Rectal smooth muscle tissue (tissue), 1 donor: Measurements from ENCODE around the gene RPN2.

Source experiments
- H3K27ac ChIP-seq: one replicate; pipeline ENCODE4 v1.7.0; 2013; ENCODE audit warnings: low read depth, low read length, inconsistent platforms
- H3K27me3 ChIP-seq: one replicate; pipeline ENCODE4 v1.7.0; 2013; ENCODE audit warnings: low read length; ENCODE audit not compliant: control insufficient read depth, insufficient read depth
- H3K36me3 ChIP-seq: one replicate; pipeline ENCODE4 v1.7.0; 2013; ENCODE audit warnings: low read length; ENCODE audit not compliant: control insufficient read depth, insufficient read depth
- H3K4me1 ChIP-seq: one replicate; pipeline ENCODE4 v1.7.0; 2013; ENCODE audit warnings: low read length; ENCODE audit not compliant: control insufficient read depth, insufficient read depth
- H3K4me3 ChIP-seq: one replicate; pipeline ENCODE4 v1.7.0; 2013; ENCODE audit warnings: low read length
- H3K9ac ChIP-seq: one replicate; pipeline ENCODE4 v1.7.0; 2013; ENCODE audit warnings: low read length

RPN2 gene

GRCh38 chr20:37240337-37241067 lies 61.4 kb downstream of the RPN2 start:
- peaks cover 34% of the 10 kb centered on the region for H3K36me3 ChIP-seq
- no peaks in the 10 kb centered on the region for H3K27me3 ChIP-seq
- H3K9ac ChIP-seq, result no peak overlapping the region
- no peak overlapping the region for H3K27ac ChIP-seq
- H3K4me1 ChIP-seq, result peaks cover 6% of the 10 kb centered on the region
- H3K4me3 ChIP-seq, result no peak overlapping the region

DNA sequence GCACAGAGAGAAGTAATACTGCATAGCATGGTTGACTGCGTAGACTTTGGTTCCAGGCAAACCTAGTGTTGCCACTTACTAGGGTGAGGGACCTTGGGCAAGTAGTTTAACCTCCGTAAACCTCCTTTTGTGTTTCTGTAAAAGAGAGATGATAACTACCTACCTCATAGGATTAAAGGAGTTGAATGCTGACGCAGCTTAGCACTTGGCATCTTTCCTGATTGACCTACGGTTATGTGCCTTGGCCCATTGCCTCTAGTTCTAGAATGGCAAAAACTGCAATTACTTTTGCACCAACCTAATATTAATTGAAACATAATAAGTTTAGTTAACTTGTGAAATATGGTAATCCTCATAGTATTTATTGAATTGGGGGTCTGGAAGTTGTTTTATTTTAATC lies 63.4 kb downstream of the RPN2 start:
- H3K9ac ChIP-seq, result no peak overlapping the region
- no peaks in the 10 kb centered on the region for H3K27me3 ChIP-seq
- H3K36me3 ChIP-seq, result peaks cover 18% of the 10 kb centered on the region

GRCh38 chr20:37243076-37243936 lies 64.2 kb downstream of the RPN2 start:
- H3K4me3 ChIP-seq, result no peak overlapping the region
- no peak overlapping the region for H3K9ac ChIP-seq
- H3K27me3 ChIP-seq, result no peaks in the 10 kb centered on the region
- peak overlapping the region; percentile 34 for H3K27ac ChIP-seq
- H3K36me3 ChIP-seq, result peaks cover 14% of the 10 kb centered on the region
- H3K4me1 ChIP-seq, result peaks cover 6% of the 10 kb centered on the region

More for the DNA sequence above, 63.4 kb downstream of the RPN2 start:
- Histone ChIP-seq H3K27ac (no peak overlapping the region), H3K4me1 (peaks cover 6% of the 10 kb centered on the region), H3K4me3 (no peak overlapping the region)

DNA sequence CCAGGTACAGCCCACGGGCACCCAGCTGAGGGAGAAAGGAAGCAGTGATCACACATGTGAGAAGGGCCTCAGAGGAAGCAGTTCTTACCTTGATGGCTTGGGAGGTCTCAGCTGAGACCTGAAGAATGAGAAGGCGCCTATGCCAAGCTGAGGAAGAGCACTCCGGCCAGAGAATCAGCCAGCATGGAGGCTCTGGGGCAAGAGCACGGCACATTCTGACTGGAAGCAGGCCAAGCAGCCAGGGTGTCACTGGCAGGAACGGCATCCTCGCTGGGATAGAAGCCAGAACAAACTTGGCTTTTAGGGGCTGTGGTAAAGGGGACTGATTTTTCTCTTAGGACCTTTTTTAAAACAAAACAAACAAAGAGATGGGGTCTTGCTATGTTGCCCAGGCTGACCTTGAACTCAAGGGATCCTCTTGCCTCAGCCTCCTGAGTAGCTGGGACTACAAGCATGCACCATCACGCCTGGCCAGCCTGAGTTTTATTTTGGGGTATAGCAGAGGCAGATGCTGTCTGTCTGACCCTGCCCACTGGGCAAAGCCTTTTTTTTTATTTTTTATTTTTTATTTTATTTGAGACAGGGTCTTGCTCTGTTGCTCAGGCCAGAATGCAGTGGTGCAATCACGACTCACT lies 64.9 kb downstream of the RPN2 start:
- no peaks in the 10 kb centered on the region for H3K27me3 ChIP-seq
- peaks cover 11% of the 10 kb centered on the region for H3K36me3 ChIP-seq
- H3K4me3 ChIP-seq, result no peak overlapping the region
- H3K27ac ChIP-seq, result peak overlapping the region; percentile 34
- peaks cover 6% of the 10 kb centered on the region for H3K4me1 ChIP-seq
- no peak overlapping the region for H3K9ac ChIP-seq

DNA sequence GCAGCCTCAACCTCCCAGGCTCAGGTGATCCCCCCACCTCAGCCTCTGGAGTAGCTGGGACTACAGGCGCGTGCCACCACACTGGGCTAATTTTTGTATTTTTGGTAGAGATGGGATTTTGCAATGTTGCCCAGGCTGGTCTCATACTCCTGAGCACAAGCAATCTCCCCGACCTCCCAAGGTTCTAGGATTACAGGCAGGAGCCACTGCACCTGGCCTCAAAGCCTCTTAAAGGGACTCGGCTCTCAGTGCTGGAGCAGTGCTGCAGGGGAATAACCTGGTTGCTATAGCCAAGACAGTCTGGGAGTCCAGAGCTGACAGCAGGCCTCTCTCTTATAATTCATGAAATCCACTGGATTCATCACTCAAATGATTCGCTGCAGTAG lies 65.4 kb downstream of the RPN2 start:
- no peak overlapping the region for H3K27ac ChIP-seq
- peaks cover 6% of the 10 kb centered on the region for H3K4me1 ChIP-seq
- H3K9ac ChIP-seq, result no peak overlapping the region
- peaks cover 7% of the 10 kb centered on the region for H3K36me3 ChIP-seq
- H3K4me3 ChIP-seq, result no peak overlapping the region
- no peaks in the 10 kb centered on the region for H3K27me3 ChIP-seq

DNA sequence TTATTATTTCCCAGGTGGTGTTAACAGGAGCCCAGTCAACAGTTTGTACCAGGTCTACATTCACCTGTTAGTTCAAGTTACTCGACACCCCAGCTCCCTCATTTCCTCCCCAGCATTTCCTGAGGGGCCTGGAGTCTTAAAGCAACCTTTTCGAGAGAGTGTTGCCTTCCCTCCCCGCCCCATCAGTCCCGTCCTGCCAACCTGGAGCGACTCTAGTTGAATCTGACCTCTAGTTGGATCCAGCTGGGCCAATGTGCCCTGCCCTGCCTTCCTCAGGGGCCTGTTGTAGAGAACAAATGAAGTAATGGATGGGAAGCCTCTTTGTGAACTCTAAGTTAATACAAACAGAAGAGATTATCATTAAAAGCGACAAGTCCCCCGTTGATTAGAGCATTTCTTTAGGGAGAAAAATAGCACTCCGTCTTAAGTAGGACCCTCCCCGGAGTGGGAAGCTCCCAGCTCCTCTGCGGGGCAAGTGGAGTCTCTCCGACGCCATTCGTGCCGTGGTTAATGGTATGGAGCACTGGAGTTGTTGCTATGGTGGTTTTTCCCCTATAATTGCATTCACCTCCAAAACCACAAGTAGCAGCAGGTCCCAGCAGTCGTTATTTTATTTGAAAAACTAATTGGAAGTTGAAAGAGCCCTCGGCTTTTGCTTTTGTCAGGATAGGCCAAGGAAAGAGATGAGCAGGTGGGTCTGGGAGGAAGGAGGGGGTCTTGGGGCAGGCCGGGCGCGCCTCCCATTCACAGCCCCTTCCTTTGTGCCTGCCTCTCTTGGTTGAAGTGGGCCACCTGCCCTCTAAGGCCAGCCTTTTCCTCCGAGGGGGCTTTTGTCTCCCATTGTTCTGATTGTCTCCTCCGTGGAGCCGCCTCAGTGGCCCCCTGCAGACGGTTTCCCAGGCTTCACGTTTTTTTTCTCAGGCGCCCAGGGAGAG lies 66.4 kb downstream of the RPN2 start:
- H3K4me3 ChIP-seq, result no peak overlapping the region
- peaks cover 7% of the 10 kb centered on the region for H3K36me3 ChIP-seq
- H3K27ac ChIP-seq, result no peak overlapping the region
- no peak overlapping the region for H3K9ac ChIP-seq
- H3K27me3 ChIP-seq, result no peaks in the 10 kb centered on the region
- H3K4me1 ChIP-seq, result peaks cover 6% of the 10 kb centered on the region

DNA sequence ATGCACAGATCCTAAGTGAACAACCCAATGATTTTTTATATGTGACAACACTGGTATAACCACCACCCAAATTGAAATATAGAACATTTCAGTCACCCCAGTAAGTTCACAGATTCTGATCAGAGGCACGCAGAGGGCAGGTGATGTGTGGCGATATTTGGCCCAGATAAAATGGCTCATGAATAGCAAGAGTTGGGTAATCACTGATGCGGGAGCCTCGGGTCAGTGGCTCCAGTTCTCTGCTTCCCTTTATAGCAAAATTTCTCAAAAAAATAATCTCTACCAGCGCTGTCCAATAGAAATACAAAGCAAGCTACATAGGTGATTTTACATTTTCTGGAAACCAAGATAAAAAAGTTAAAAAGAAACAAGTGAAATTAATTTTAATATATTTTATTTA lies 67.6 kb downstream of the RPN2 start:
- H3K27me3 ChIP-seq, result no peaks in the 10 kb centered on the region
- no peak overlapping the region for H3K9ac ChIP-seq
- peaks cover 6% of the 10 kb centered on the region for H3K4me1 ChIP-seq
- H3K27ac ChIP-seq, result no peak overlapping the region
- no peak overlapping the region for H3K4me3 ChIP-seq
- H3K36me3 ChIP-seq, result peaks cover 4% of the 10 kb centered on the region

DNA sequence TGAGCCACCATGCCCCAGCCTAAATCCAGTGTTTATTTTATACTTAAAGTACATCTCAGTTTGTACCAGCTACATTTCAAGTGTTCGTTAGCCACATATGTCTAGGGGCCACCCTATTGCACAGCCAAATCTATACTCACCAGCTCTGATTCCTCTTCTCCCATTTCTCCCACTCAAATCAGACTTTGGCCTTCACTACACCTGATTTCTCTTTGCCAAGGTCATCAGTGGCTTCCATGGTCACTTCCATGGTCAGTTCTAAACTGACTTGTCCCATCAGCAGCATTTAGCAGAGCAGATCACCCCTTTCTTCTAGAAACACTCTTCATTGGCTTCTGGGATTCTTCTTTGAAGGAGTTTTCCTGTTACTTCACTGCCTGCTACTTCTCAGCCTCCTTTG lies 68.4 kb downstream of the RPN2 start:
- Histone ChIP-seq H3K27ac (no peak overlapping the region), H3K36me3 (no peaks in the 10 kb centered on the region), H3K4me1 (peaks cover 6% of the 10 kb centered on the region), H3K9ac (no peak overlapping the region), H3K4me3 (no peak overlapping the region), H3K27me3 (no peaks in the 10 kb centered on the region)

DNA sequence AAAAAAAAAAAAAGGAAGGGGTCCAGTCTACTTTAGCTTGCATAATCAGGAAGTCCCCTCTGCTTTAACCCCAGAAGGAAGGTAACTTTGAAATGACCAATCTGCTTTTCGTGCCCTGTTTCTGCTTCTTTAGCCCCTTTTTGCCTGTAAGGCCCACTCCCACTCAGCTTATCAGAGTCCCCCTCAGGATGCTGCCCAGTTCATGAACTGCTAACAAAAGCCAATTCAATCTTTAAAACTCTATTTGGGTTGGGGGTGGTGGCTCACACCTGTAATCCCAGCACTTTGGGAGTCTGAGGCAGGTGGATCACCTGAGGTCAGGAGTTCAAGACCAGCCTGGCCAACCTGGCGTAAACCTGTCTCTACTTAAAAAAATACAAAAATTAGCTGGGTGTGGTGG lies 70.2 kb downstream of the RPN2 start:
- Histone ChIP-seq H3K27me3 (no peaks in the 10 kb centered on the region), H3K36me3 (no peaks in the 10 kb centered on the region), H3K4me1 (no peaks in the 10 kb centered on the region), H3K4me3 (no peak overlapping the region), H3K27ac (no peak overlapping the region), H3K9ac (no peak overlapping the region)

GRCh38 chr20:37251825-37252477 lies 72.8 kb downstream of the RPN2 start:
- H3K27me3 ChIP-seq, result no peaks in the 10 kb centered on the region
- H3K9ac ChIP-seq, result no peak overlapping the region
- H3K4me3 ChIP-seq, result no peak overlapping the region
- H3K4me1 ChIP-seq, result no peaks in the 10 kb centered on the region
- H3K27ac ChIP-seq, result no peak overlapping the region
- H3K36me3 ChIP-seq, result no peaks in the 10 kb centered on the region

DNA sequence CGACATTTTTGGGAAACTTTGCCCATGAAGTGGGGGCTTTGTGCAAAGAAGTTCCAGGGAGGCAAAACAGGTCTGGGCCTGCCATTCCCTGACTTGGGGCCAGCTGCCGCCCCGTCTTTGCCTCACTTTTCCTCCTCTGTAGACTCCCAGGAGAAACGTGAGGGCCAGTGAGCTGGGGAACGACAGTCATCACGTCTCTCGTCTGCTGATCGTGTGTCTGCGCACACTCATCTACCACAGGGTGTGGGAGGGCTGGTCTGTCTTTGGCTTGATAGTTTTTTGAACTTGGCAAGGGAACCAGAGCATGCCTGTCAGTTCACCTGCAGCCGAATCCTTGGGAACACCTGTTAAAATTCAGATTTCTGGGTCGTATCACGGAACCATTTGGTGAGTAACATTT lies 74.0 kb downstream of the RPN2 start:
- no peak overlapping the region for H3K9ac ChIP-seq
- H3K27me3 ChIP-seq, result no peaks in the 10 kb centered on the region
- H3K4me1 ChIP-seq, result no peaks in the 10 kb centered on the region
- no peaks in the 10 kb centered on the region for H3K36me3 ChIP-seq
- H3K27ac ChIP-seq, result no peak overlapping the region
- no peak overlapping the region for H3K4me3 ChIP-seq
